NCI-H187 (cell line): Measurements from ENCODE around the gene SLC47A2.

Source experiments
- DNase-seq, 2 experiments: peaks; one replicate each; lab custom pipeline; 2025; lab: John Stamatoyannopoulos, UW

SLC47A2 gene

DNA sequence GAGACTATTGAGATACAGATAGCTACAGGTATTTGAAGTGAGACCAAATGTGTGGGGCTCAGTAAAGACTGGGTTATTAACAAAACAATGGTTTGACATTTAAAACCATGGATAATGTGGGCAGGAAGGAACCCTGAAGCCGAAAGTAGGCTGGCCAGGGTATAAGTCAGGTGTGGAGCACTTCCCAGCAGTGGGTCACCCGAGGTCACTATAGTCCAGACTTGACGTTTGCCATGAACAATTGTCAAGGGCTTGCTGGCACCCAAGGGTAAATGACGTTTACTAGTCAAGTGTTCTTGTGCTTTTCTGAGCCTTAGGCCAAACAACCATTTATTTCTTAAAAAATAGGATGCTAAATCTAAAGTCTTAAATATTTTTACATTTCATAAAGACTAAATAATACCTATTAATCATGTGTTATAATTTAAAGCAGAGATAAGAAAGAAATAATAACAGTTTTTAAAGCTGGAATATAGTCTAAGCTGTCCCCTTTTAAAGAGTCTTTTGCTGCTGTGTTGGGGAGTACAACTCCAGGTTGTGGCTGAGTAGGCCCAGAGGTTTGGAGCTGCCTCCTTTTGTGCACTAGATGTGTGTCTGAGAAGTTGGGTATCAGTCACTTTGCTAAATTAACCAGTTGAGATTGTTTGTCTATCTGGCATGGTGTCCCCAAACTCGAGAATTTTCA lies 52.1 kb downstream of the SLC47A2 start:
- DNase-seq = no peak

DNA sequence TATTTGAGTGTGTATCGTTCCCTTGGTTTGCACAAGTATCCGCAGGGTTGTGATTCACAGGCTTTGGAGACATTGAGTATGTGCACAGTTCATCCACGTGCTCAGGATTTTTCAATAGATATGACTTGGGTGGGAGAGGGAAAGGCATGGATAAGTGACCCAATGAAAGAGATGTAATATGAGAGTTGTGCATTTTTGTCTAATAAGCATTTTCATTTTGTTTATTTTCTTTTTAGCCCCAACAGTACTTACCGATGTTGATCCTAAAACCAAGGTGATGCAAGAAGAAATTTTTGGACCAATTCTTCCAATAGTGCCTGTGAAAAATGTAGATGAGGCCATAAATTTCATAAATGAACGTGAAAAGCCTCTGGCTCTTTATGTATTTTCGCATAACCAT lies 53.3 kb downstream of the SLC47A2 start:
- DNase-seq = no peak

DNA sequence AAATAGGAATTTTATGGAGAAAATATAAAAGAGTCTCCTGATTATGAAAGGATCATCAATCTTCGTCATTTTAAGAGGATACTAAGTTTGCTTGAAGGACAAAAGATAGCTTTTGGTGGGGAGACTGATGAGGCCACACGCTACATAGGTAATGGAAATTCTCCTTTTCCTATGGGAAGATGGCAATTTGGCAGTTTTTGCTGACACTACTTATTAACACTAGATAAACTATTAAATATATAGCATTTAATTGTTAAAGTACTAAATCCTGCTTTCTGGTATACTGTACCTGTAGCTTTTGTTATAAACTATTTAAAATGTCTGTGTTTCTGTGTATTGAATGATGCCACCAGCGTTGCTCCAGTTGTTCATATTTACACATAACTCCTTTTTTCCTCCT lies 55.3 kb downstream of the SLC47A2 start:
- no peak for DNase-seq

DNA sequence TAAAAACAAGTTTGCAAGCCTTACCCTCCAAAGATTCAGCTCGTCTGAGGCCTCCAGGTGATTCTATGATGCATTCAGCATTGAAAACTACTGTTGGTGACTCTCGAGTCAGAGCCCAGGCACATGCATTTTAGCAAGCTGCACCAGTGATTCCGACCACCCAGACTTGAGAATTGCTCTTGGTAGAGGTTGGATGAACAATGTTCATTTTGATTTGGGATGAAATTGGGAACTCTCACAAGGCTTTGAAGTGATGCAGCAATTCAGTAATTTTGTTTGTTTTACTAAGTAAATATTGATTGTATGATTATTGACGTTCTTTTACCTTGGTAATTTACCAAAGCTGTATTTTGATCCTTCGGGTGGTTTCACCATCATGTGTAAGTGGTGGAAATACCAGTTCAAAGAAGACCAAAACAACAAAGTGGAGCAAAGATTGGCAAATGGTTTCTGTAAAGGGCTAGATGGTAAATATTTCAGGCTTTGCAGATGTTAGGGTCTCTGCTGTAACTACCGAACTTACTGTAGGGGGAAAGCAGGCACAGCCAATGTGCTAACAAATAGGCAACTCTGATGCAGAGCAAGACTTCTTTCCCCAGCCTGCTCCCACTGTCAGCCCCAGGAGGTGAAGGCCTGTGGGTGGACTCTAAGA lies 56.0 kb downstream of the SLC47A2 start:
- no peak for DNase-seq

DNA sequence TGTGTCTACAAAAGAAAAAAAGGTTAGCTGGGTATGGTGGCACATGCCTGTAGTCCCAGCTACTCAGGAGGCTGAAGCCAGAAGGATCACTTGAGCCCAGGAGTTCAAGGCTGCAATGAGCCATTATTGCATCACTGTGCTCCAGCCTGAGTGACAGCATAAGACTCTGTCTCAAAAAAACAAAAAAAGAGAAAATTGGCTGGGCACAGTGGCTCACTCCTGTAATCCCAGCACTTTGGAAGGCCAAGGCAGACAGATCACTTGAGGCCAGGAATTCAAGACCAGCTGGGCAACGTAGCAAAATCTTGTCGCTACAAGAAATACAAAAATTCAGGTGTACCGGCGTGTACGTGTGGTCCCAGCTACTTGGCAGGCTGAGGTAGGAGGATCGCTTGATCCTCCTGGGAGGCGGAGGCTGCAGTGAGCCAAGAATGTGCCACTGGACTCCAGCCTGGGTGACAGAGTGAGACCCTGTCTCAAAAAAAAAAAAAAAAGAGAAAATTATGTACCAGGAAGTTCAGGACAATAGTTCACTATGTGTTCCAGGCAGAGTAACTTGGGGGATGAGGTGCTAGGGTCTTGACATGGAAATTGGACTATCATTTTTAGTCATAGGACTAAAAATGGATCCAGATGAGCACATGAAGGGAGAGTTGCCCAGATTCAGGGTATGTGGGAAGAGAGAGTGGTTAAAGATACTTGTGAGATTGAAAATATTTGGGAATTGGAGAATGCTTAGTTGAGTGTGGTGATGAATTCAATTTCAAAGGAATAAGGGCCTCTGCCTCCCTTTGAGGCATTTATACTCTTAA lies 56.8 kb downstream of the SLC47A2 start:
- DNase-seq = no peak

DNA sequence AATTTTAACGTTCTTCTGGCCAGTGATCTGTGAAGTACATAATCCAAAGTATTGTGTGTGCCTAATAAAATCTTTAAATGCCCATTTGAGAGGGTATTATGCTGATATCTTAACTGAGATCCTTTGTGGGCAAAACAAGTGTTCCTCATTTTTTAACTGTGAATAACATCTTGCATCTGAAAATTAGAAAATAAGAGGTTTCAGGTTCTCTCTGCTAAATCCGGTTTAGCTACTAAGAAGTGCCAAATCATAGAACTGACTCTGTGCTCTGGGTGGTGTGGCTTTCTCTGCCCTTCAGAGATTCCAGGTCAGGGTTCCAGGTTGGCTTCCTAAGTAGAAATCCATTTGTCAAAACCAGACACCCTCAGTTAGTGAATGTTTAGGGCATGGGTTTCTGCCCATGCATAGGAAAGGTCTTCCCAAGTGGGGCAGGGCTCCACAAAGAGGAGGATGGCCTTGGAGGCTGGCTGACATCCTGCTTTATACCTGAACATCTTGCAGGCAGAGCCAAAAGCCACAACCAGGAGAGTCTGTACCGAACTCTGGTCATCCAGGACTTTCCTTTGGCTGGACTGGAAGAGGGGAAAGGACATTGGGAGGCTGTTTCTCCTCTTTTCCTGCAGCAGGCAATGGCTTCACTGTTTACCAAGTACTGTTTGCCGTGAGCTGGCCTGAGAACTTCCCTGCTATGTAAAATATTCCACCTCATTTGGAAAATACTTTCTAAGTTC lies 59.4 kb downstream of the SLC47A2 start:
- no peak for DNase-seq

DNA sequence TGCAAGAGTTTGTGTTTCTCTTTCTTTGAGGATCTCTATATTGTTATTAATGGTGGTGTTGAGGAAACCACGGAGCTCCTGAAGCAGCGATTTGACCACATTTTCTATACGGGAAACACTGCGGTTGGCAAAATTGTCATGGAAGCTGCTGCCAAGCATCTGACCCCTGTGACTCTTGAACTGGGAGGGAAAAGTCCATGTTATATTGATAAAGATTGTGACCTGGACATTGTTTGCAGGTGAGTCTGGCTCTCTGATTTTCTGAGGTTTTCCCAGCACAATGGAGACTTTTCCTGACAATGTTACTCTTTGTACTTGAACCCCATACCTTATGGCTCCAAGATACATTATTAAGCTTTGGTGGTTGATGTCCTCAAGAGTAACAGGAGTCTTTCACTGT lies 60.0 kb downstream of the SLC47A2 start:
- no peak for DNase-seq

DNA sequence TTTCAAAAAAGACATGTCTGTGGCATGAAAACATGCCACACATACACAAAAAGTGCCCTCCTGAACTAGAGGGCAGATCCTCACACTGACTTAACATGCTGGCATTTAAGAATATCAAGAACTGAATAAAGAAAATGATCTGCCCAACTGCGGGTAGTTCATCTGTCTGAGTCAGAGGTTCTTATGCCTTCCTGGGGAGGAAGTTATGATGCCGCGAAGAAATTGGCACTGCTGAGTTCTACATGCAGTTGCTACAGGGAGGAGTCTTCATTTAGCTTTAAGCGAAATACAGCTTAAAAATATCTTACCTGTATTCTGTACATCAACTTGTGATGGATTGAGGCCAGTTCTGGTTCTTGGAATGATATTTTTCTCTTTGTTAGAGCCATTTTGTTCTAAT lies 61.5 kb downstream of the SLC47A2 start:
- no peak for DNase-seq

DNA sequence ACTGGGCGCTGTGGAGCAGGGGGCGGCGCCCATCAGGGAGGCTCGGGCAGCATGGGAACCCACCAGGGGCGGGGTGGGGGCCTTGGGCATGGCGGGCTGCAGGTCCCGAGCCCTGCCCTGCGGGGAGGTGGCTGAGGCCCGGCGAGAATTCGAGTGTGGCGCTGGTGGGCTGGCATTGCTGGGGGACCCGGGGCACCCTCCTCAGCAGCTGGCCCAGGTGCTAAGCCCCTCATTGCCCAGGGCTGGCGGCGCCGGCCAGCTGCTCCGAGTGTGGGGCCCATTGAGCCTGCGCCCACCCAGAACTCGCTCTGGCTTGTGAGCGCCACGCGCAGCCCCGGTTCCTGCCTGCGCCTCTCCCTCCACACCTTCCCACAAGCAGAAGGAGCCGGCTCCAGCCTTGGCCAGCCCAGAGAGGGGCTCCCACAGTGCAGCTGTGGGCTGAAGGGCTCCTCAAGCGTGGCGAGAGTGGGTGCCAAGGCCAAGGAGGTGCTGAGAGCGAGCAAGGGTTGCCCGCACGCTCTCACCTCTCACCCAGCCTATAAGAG lies 62.0 kb downstream of the SLC47A2 start:
- DNase-seq = no peak

DNA sequence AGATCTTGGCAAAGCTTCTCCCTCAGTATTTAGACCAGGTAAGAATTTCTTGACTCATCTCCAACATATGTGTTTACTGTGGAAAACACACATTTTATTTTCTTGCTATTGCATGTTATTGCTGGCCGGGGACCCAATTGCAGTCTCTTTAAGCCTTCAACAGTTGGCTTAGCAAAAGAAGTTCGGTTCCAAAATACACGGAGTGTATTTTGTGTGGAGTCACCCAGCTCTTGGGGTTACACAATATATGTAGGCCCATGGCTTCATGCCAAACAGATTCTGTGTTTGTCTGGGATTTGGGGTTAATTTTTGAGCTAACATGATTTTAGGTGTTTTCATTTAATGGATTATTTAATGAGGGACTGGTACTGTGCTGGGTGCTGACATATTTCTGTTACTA lies 63.8 kb downstream of the SLC47A2 start:
- no peak for DNase-seq

DNA sequence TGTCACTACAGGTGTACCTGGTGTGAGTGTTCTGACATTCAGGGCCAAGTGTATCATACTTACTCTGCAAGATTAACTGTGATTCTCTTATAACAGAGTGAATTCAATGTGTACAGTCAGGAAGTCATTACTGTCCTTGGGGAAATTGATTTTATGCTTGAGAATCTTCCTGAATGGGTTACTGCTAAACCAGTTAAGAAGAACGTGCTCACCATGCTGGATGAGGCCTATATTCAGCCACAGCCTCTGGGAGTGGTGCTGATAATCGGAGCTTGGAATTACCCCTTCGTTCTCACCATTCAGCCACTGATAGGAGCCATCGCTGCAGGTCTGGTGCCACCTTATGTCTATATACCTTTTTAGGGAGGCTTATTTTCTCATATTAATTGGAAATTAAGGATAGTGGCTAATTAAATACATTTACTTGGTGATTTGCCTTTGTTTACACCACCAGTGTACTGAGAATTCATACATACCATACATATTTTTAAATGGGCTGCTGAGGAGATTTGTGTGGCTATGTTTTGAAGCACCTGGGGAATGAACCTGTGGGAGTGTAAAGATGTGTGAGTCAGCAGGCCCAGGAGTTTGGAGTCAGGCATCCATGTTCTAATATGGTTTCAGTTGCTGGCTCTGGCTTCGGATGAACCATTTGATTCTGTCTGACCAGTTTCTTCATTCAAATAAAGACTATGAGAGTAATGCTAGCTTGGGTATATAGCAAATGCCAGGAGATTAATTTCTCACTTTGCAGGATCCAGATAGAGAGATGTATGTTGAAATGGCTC lies 64.7 kb downstream of the SLC47A2 start:
- no peak for DNase-seq

DNA sequence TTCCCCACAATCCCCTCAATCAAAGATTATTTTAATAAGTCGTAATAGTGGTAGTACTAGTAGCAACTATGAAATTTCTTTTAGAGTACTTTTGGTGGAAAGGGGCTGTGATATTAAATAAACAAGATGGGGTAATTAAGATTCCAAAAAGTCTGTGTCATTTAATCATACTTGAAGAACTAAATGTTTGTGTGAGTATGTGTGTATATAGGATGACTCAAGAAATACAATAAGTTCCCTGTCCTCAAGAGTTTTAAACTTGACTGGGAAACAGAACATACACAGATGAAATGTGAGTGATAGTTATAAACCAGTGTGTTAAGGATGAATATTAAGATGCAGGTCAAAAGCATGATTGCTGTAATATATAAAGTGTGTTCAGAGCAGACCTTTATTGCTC lies 65.6 kb downstream of the SLC47A2 start:
- no peak for DNase-seq

DNA sequence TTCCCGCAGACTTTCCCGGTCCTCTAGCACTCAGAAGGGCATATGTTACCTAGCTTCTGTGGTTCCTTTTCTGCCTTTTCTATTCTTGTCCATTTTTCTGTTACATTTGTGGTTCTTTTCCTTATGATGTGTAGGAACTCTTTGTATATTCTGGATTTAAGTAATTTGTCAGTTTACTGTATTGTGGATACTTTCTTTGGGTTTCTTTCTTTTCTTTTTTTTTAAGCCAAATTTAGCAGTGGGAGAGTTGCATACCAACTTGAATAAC lies 67.2 kb downstream of the SLC47A2 start:
- DNase-seq = no peak

DNA sequence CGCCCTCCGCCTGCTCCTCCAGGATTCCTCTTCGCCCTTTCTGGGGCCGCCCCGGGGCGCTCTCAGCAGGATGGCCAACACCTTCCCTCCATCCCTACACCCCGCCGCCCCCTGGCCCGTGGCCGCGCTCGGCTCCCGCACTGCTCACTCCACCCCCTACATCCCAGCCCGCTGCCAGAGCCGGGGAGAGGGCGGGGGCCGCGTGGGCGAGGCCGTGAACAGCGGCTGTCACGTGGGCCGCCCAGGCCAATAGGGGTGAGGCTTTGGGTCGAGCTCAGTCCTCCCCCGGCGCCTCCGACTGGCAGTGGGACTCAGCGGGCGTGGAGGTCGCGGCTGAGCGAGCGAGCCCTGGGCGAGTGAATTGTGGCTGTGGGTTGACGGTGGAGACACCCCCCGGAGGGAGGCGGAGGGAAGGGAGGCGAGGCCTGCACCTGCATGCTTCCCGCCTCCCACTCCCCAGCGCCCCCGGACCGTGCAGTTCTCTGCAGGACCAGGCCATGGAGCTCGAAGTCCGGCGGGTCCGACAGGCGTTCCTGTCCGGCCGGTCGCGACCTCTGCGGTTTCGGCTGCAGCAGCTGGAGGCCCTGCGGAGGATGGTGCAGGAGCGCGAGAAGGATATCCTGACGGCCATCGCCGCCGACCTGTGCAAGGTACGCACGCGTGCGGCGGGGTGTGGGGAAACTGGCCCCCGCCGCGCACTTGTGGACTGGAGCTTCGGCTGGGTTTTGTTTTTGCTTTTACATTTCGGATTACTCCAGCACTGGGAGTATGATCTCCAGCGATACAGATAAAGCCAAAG lies 67.7 kb downstream of the SLC47A2 start, which contains the start of gene ALDH3A2:
Gene ALDH3A2 (plus strand): TSS at position 277 of the 799 bp plus-strand sequence. CDS start 221 bp downstream, at position 498.
- DNase-seq = peak; percentile 66 to 89

DNA sequence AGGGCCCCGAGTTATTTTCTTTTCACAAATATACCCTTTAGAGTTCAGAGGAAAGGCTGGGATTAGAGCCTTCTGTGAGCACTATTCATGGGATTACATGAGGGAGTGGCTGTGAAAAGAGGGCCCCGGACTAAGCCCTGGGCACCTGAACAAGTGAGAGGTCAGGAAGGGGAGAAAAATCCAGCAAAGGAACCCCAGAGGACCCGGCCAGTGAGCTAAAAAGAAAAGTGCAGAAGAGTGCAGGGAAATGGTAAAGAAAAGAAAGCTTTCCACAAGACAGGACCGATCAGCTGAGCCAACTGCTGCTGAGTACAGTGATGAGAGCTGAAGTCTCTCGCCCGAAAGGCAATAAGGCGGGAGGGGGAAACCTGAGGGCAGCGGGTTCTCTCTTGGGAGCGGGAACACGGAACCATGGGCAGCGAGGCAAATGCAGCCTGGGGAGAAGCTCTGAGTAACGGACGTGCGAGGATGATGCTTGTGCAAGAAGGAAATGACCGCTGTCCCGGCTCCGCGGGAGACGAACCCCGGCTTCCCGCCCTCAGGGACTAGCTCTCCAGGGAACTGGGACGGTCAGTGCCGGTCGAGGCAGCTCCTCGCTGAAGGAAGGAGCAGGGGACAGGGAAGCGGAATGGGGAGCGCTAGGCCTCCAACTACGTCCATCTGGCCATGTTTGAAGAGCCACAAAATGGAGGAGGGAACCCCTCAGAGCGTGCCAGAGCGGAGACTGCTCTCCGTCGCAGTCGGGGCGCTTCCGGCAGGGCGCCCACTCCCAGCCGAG lies 68.5 kb downstream of the SLC47A2 start:
- peak in 1 of 2 experiments; percentile 40 for DNase-seq

DNA sequence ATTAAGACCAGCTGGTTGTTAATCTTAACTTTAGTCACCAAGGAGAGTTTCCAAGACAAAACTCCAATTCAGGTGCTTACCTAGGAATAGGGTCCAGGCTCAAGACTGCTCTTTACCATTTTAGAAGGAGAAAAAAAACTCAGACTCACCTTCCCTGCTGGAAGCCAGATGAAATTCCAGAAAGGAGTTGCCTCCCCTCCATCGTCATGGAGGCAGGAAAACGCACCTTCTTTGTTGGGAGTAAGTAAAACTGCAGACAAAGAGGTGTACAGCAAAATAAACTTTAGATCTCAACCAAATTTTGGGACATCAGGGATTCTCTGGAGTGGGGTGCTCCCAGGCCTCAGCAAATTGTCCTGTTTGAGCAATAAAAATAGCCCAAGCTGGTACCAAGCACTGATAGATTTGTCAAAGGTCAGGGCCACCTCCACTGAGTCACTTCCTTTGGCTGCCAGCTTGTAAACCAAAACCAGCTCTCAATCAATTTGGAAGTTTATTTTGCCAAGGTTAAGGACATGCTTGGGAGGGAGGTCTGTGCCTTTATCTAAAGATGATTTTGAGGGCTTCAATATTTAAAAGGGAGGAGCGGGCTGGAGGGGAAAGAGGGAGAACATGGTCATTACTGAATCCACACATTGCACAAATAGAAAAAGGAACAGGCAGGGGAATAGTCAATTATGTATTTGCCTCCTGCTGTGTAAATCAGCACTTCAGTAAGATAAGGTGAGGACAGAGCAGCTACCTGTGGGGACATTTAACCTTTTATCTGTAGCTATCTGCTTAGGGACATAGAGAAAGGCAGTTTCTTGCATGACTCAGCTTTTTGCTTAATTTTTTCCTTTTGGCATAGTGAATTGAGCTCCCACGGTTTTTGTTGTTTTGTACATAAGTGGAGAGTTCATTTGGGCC lies 69.3 kb downstream of the SLC47A2 start:
- no peak for DNase-seq

DNA sequence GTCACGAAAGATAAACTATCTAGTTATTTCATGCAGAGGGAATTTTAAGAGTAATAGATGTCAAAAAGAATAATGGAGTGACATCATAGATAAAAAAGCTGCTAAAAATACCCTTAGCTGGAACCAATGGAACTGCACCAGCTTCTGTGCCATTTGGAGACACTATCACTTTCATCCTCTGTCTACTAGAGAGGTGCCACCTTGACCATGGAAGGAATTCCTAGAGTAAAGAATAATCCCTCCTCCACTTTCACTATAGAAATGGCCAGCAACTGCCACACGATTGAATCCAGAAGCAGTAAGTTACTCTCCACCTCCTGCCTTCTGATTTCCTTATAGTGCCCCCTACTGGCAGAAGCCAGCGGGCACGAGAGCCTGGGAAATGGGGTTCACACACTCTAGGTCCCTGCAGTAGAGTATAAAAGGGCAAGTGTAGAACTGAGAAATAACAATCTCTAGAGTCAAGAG lies 70.6 kb downstream of the SLC47A2 start:
- no peak for DNase-seq

DNA sequence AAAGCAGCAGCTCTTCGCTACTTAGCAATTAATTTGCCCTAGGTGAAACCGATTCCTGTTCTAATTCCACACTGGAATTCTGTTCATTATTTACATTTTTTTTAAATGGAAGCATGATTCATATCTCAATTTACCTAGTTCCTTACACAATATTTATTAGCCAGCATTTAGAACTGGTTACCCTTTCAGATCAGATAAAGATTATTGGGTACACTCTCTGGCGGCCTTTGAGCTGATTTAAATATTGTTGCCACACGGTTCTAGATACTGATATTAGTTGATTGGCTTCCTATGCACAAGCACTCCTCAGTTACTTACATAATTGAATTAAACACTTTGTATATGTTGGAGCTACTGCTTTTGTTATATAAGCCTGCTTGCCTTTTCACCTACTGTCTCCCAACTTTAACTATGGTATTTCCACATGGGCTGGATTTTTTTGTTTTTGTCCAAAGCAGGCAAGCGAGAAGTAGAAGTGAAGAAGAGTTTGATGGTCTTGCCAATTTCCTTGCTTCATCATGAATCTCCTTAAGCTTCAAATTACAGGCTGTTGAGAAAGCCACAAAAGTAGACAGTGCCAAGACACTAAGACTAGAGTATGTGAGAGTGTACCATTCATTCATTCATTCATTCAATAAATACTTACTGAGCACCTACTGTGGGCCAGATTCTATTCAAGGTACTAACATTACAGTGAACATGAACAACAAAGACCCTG lies 71.7 kb downstream of the SLC47A2 start:
- DNase-seq = no peak
